Vagina (tissue), 2 donors: ENCODE measurements around the gene TBC1D22A. TPM values are rescaled to one million over a fixed set of nuclear protein-coding genes. Genes with fewer than 3 reads are reported as not detected.

Experiments
- DNase-seq, 2 donors: peaks; one replicate each; pipeline ENCODE4 v3.0.0-alpha.2; 2017; ENCODE audit errors: extremely low spot score in 2 of 2
- H3K27ac ChIP-seq: fragments of 200-600 bp; sonication (generic); one replicate; pipeline ENCODE4 v1.5.1; 2019
- H3K27me3 ChIP-seq: fragments of 200-600 bp; sonication (generic); one replicate; pipeline ENCODE4 v1.5.1; 2019
- H3K36me3 ChIP-seq, 2 donors: fragments of 200-600 bp; sonication (generic); one replicate each; pipeline ENCODE4 v1.5.1; 2017 to 2019
- H3K4me1 ChIP-seq: fragments of 200-600 bp; sonication (generic); one replicate; pipeline ENCODE4 v1.5.1; 2019
- H3K4me3 ChIP-seq, 2 donors: fragments of 200-600 bp; sonication (generic); 1 replicate in 1 of 2; 2 replicates in 1 of 2; pipeline ENCODE4 v1.5.1; 2016 to 2019
- H3K9me3 ChIP-seq: fragments of 200-600 bp; sonication (generic); one replicate; pipeline ENCODE4 v1.5.1; 2019
- CTCF ChIP-seq, 3 experiments: fragments of 450-650 bp in 2 of 3; fragments of 200-600 bp in 1 of 3; sonication (generic) in 1 of 3; IDR thresholded peaks; one replicate each; pipeline ENCODE4 v1.5.1; 2017 to 2019; ENCODE audit warnings: antibody characterized with exemption in 3 of 3, mild to moderate bottlenecking in 2 of 3, moderate library complexity in 2 of 3
- POLR2A ChIP-seq, 2 donors: fragments of 450-650 bp; IDR thresholded peaks; one replicate each; pipeline ENCODE4 v1.6.1; 2017; ENCODE audit warnings: antibody characterized with exemption in 2 of 2, mild to moderate bottlenecking in 2 of 2, moderate library complexity in 2 of 2
- POLR2AphosphoS5 ChIP-seq, 2 donors: sonication (generic); formaldehyde crosslinking; IDR thresholded peaks; one replicate each; pipeline ENCODE4 v1.9.0; 2017; ENCODE audit warnings: antibody characterized with exemption in 2 of 2, mild to moderate bottlenecking in 2 of 2, low read depth in 1 of 2; ENCODE audit not compliant: insufficient read depth in 1 of 2
- intact Hi-C: fragments of 100-400 bp; cut with DNase I; formaldehyde crosslinking; loops from one replicate; pipeline ENCODE4 v1.15.1; 2023
- total RNA-seq: library from RNA; depleted of rRNA; stranded (reverse); fragments of >200 nt; gene quantifications from one replicate; pipeline ENCODE4 v1.2.3, GENCODE V29; 2016

TBC1D22A gene
- total RNA-seq, 1 donor from 2014 or later, result 38.3 TPM

GRCh38 chr22:46799626-46800025, 37.2 kb downstream of the TBC1D22A start:
- no peaks in the 10 kb centered on the region for H3K27me3 ChIP-seq
- intact Hi-C loops, result no loop called here
- H3K36me3 ChIP-seq, result peaks cover 0 to 27% of the 10 kb centered on the region in 2 donors
- H3K9me3 ChIP-seq, result no peaks in the 10 kb centered on the region
- H3K4me3 ChIP-seq, result no peak overlapping the region
- no peak for DNase-seq
- no peak overlapping the region for H3K27ac ChIP-seq
- peaks cover 9% of the 10 kb centered on the region for H3K4me1 ChIP-seq
- TF ChIP-seq POLR2AphosphoS5 (IDR thresholded peaks at IDR 0.05; ENCODE audit: insufficient read depth in 1 of 2, low read depth in 1 of 2) (no peak), CTCF (IDR thresholded peaks at IDR 0.05) (no peak), POLR2A (IDR thresholded peaks at IDR 0.05) (no peak)

- H3K36me3 ChIP-seq, result peaks cover 0 to 27% of the 10 kb centered on the region in 2 donors
- no peak for DNase-seq
- H3K4me3 ChIP-seq, result no peak overlapping the region
- H3K9me3 ChIP-seq, result no peaks in the 10 kb centered on the region
- intact Hi-C loops, result no loop called here
- H3K27me3 ChIP-seq, result no peaks in the 10 kb centered on the region
- H3K4me1 ChIP-seq, result peaks cover 9% of the 10 kb centered on the region
- H3K27ac ChIP-seq, result no peak overlapping the region
- TF ChIP-seq POLR2AphosphoS5 (IDR thresholded peaks at IDR 0.05; ENCODE audit: insufficient read depth in 1 of 2, low read depth in 1 of 2) (no peak), POLR2A (IDR thresholded peaks at IDR 0.05) (no peak), CTCF (IDR thresholded peaks at IDR 0.05) (no peak)
Observed at GRCh38 chr22:46800102-46800857, 37.8 kb downstream of the TBC1D22A start.

DNA sequence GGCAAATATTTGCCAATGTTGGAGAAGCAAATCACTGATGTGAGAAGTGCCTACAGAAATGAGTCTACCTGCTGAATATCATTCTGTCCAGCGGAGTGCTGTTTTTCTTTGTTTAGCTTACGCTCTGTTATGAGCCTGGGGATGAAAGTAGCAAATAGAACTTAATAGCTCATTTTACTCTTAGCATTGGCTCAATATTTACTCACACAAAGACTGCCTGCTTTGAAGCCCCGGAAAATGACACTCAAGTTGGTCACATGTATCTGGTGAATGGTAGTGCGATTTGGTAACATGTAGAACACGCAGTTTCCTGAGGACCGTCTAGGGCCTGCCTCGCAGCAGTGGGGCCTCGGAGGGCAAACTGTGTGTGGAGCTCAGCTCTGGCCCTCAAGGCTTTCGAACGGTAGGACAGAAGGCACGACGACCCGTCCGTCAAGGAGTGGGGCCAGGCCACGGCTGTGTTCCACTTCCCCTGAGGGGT, 38.9 kb downstream of the TBC1D22A start:
- Histone ChIP-seq H3K36me3 (peaks cover 0 to 27% of the 10 kb centered on the region in 2 donors), H3K9me3 (no peaks in the 10 kb centered on the region), H3K27ac (no peak overlapping the region), H3K4me1 (peaks cover 9% of the 10 kb centered on the region), H3K27me3 (no peaks in the 10 kb centered on the region), H3K4me3 (no peak overlapping the region)
- intact Hi-C loops, result no loop called here
- no peak for DNase-seq
- TF ChIP-seq POLR2A (IDR thresholded peaks at IDR 0.05), result no peak

DNA sequence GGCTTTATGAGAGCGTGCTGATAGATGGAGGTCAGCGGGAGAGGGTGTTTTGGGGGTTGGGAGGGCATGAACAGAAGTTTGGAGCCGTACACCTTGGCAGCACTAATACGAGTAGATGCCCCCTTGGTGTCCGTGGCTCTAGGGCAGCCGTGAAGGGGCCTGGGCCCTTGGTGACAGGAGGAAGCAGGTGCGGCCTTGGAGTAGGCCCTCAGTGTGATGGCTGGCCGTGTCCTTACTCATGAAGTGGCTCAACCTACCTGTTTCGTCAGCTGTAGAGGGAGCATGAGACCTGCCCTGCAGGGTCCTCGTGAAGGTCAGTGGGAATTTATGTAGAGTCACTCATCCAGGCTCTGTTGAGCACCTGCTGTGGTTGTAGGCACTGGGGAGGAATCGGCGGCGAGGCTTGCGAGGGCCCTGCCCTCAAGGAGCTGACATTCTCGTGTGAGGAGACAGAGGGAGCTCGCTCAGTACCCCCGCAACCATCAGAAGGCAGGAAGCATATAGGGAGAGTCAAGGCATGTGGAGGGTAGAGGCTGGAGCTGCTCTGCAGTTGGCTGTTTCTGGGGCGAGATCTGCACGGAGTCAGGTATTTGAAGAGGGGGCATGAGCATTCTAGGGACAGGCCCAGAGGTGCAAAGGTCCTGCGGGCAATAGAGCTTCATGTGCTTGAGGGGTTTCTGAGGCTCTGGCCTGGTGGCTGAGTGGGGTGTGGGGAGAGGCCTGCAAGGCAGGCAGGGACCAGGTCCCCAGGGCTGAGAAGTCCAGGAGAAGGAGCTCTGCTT, 39.6 kb downstream of the TBC1D22A start:
- intact Hi-C loops, result no loop called here
- Histone ChIP-seq H3K4me3 (no peak overlapping the region), H3K27ac (no peak overlapping the region), H3K27me3 (no peaks in the 10 kb centered on the region), H3K36me3 (peaks cover 0 to 30% of the 10 kb centered on the region in 2 donors), H3K4me1 (peaks cover 9% of the 10 kb centered on the region), H3K9me3 (no peaks in the 10 kb centered on the region)
- DNase-seq, result no peak
- no peak for TF ChIP-seq POLR2A (IDR thresholded peaks at IDR 0.05)
- TF ChIP-seq CTCF (IDR thresholded peaks at IDR 0.05), result no peak
- TF ChIP-seq POLR2AphosphoS5 (IDR thresholded peaks at IDR 0.05; ENCODE audit: insufficient read depth in 1 of 2, low read depth in 1 of 2), result no peak

- Histone ChIP-seq H3K27me3 (no peaks in the 10 kb centered on the region), H3K36me3 (peaks cover 0 to 30% of the 10 kb centered on the region in 2 donors), H3K4me1 (peaks cover 9% of the 10 kb centered on the region), H3K9me3 (no peaks in the 10 kb centered on the region), H3K27ac (no peak overlapping the region), H3K4me3 (no peak overlapping the region)
- intact Hi-C loops, result no loop called here
- no peak for DNase-seq
- TF ChIP-seq POLR2A (IDR thresholded peaks at IDR 0.05) (no peak), POLR2AphosphoS5 (IDR thresholded peaks at IDR 0.05; ENCODE audit: insufficient read depth in 1 of 2, low read depth in 1 of 2) (no peak), CTCF (IDR thresholded peaks at IDR 0.05) (no peak)
Observed at GRCh38 chr22:46802608-46803027, 40.2 kb downstream of the TBC1D22A start.
